Measurements from ENCODE around the gene PIEZO2. TPM values are rescaled to one million over a fixed set of nuclear protein-coding genes. Genes with fewer than 3 reads are reported as not detected.
"Not testable (repeated sequence)": the region's sequence is repeated elsewhere in the genome, so short reads cannot be mapped to it uniquely, and the experiment has no call there.

The PIEZO2 gene
- total RNA-seq, 1 experiment from 2014 or later = not detected

- not testable (repeated sequence) for H3K9ac ChIP-seq (ENCODE audit: low read length); H3K36me3 ChIP-seq (ENCODE audit: insufficient read depth, low read length); H3K79me2 ChIP-seq (ENCODE audit: low read length); H3K9me3 ChIP-seq (ENCODE audit: low read length); H4K20me1 ChIP-seq (ENCODE audit: insufficient read depth, low read depth, low read length); H3K4me3 ChIP-seq (ENCODE audit: low read length); H3K9me2 ChIP-seq (replicated peaks; ENCODE audit: insufficient read depth, low read length); H3K4me2 ChIP-seq (ENCODE audit: low read depth, low read length, poor library complexity, severe bottlenecking); H2AFZ ChIP-seq (ENCODE audit: low read length); DNase-seq; H3K27ac ChIP-seq (ENCODE audit: low read length); H3K27me3 ChIP-seq (ENCODE audit: low read length); H3K4me1 ChIP-seq (ENCODE audit: low read length)
Measured at GRCh38 chr18:10933648-10934047, 215.7 kb downstream of the PIEZO2 start.

- no peaks in the 10 kb centered on the region for H3K36me3 ChIP-seq (ENCODE audit: insufficient read depth, low read length)
- no peak for DNase-seq
- no peaks in the 10 kb centered on the region for H3K27me3 ChIP-seq (ENCODE audit: low read length)
- no peak overlapping the region for H3K9ac ChIP-seq (ENCODE audit: low read length)
- no peak overlapping the region for H3K4me3 ChIP-seq (ENCODE audit: low read length)
- H3K9me2 ChIP-seq (replicated peaks; ENCODE audit: insufficient read depth, low read length) = no peaks in the 10 kb centered on the region
- no peak overlapping the region for H3K27ac ChIP-seq (ENCODE audit: low read length)
- no peak overlapping the region for H2AFZ ChIP-seq (ENCODE audit: low read length)
- no peaks in the 10 kb centered on the region for H3K79me2 ChIP-seq (ENCODE audit: low read length)
- no peaks in the 10 kb centered on the region for H3K4me1 ChIP-seq (ENCODE audit: low read length)
- no peaks in the 10 kb centered on the region for H3K9me3 ChIP-seq (ENCODE audit: low read length)
- H4K20me1 ChIP-seq (ENCODE audit: insufficient read depth, low read depth, low read length) = no peaks in the 10 kb centered on the region
- H3K4me2 ChIP-seq (ENCODE audit: low read depth, low read length, poor library complexity, severe bottlenecking) = no peak overlapping the region
Measured at GRCh38 chr18:10930076-10930475, 219.3 kb downstream of the PIEZO2 start.

- Histone ChIP-seq H3K4me1 (ENCODE audit: low read length) (no peaks in the 10 kb centered on the region), H3K79me2 (ENCODE audit: low read length) (no peaks in the 10 kb centered on the region), H3K27me3 (ENCODE audit: low read length) (no peaks in the 10 kb centered on the region), H4K20me1 (ENCODE audit: insufficient read depth, low read depth, low read length) (no peaks in the 10 kb centered on the region), H3K9ac (ENCODE audit: low read length) (no peak overlapping the region), H3K9me2 (replicated peaks; ENCODE audit: insufficient read depth, low read length) (no peaks in the 10 kb centered on the region), H3K9me3 (ENCODE audit: low read length) (no peaks in the 10 kb centered on the region), H3K27ac (ENCODE audit: low read length) (no peak overlapping the region), H3K4me3 (ENCODE audit: low read length) (no peak overlapping the region), H2AFZ (ENCODE audit: low read length) (no peak overlapping the region), H3K36me3 (ENCODE audit: insufficient read depth, low read length) (no peaks in the 10 kb centered on the region), H3K4me2 (ENCODE audit: low read depth, low read length, poor library complexity, severe bottlenecking) (no peak overlapping the region)
- no peak for DNase-seq
Measured at GRCh38 chr18:10928772-10929373, 220.5 kb downstream of the PIEZO2 start.

- H3K27me3 ChIP-seq (ENCODE audit: low read length) = no peaks in the 10 kb centered on the region
- H3K79me2 ChIP-seq (ENCODE audit: low read length) = no peaks in the 10 kb centered on the region
- no peak overlapping the region for H3K4me2 ChIP-seq (ENCODE audit: low read depth, low read length, poor library complexity, severe bottlenecking)
- H3K4me1 ChIP-seq (ENCODE audit: low read length) = no peaks in the 10 kb centered on the region
- no peak for DNase-seq
- H3K4me3 ChIP-seq (ENCODE audit: low read length) = no peak overlapping the region
- H3K27ac ChIP-seq (ENCODE audit: low read length) = no peak overlapping the region
- no peak overlapping the region for H2AFZ ChIP-seq (ENCODE audit: low read length)
- H3K9me2 ChIP-seq (replicated peaks; ENCODE audit: insufficient read depth, low read length) = no peaks in the 10 kb centered on the region
- H3K36me3 ChIP-seq (ENCODE audit: insufficient read depth, low read length) = no peaks in the 10 kb centered on the region
- H4K20me1 ChIP-seq (ENCODE audit: insufficient read depth, low read depth, low read length) = no peaks in the 10 kb centered on the region
- H3K9me3 ChIP-seq (ENCODE audit: low read length) = no peaks in the 10 kb centered on the region
- H3K9ac ChIP-seq (ENCODE audit: low read length) = no peak overlapping the region
Measured at GRCh38 chr18:10928011-10928771, 221.2 kb downstream of the PIEZO2 start.

- Histone ChIP-seq H3K4me2 (ENCODE audit: low read depth, low read length, poor library complexity, severe bottlenecking) (no peak overlapping the region), H3K27ac (ENCODE audit: low read length) (no peak overlapping the region), H3K4me1 (ENCODE audit: low read length) (no peaks in the 10 kb centered on the region), H2AFZ (ENCODE audit: low read length) (no peak overlapping the region), H3K27me3 (ENCODE audit: low read length) (no peaks in the 10 kb centered on the region), H3K36me3 (ENCODE audit: insufficient read depth, low read length) (no peaks in the 10 kb centered on the region), H3K9ac (ENCODE audit: low read length) (no peak overlapping the region), H3K9me2 (replicated peaks; ENCODE audit: insufficient read depth, low read length) (no peaks in the 10 kb centered on the region), H4K20me1 (ENCODE audit: insufficient read depth, low read depth, low read length) (no peaks in the 10 kb centered on the region), H3K9me3 (ENCODE audit: low read length) (no peaks in the 10 kb centered on the region), H3K4me3 (ENCODE audit: low read length) (no peak overlapping the region), H3K79me2 (ENCODE audit: low read length) (no peaks in the 10 kb centered on the region)
- no peak for DNase-seq
Measured at GRCh38 chr18:10927286-10927992, 221.9 kb downstream of the PIEZO2 start.

- Histone ChIP-seq H3K9me2 (replicated peaks; ENCODE audit: insufficient read depth, low read length) (no peaks in the 10 kb centered on the region), H3K4me2 (ENCODE audit: low read depth, low read length, poor library complexity, severe bottlenecking) (no peak overlapping the region), H3K9ac (ENCODE audit: low read length) (no peak overlapping the region), H3K9me3 (ENCODE audit: low read length) (no peaks in the 10 kb centered on the region), H3K27me3 (ENCODE audit: low read length) (no peaks in the 10 kb centered on the region), H3K36me3 (ENCODE audit: insufficient read depth, low read length) (no peaks in the 10 kb centered on the region), H3K79me2 (ENCODE audit: low read length) (no peaks in the 10 kb centered on the region), H3K27ac (ENCODE audit: low read length) (no peak overlapping the region), H3K4me1 (ENCODE audit: low read length) (no peaks in the 10 kb centered on the region), H4K20me1 (ENCODE audit: insufficient read depth, low read depth, low read length) (no peaks in the 10 kb centered on the region), H3K4me3 (ENCODE audit: low read length) (no peak overlapping the region), H2AFZ (ENCODE audit: low read length) (no peak overlapping the region)
- DNase-seq = no peak
Measured at GRCh38 chr18:10926621-10927161, 222.7 kb downstream of the PIEZO2 start.

- no peak overlapping the region for H2AFZ ChIP-seq (ENCODE audit: low read length)
- no peak overlapping the region for H3K27ac ChIP-seq (ENCODE audit: low read length)
- no peaks in the 10 kb centered on the region for H4K20me1 ChIP-seq (ENCODE audit: insufficient read depth, low read depth, low read length)
- no peaks in the 10 kb centered on the region for H3K27me3 ChIP-seq (ENCODE audit: low read length)
- no peak for DNase-seq
- no peaks in the 10 kb centered on the region for H3K9me2 ChIP-seq (replicated peaks; ENCODE audit: insufficient read depth, low read length)
- H3K4me1 ChIP-seq (ENCODE audit: low read length) = no peaks in the 10 kb centered on the region
- H3K9me3 ChIP-seq (ENCODE audit: low read length) = no peaks in the 10 kb centered on the region
- no peaks in the 10 kb centered on the region for H3K79me2 ChIP-seq (ENCODE audit: low read length)
- no peak overlapping the region for H3K4me2 ChIP-seq (ENCODE audit: low read depth, low read length, poor library complexity, severe bottlenecking)
- H3K36me3 ChIP-seq (ENCODE audit: insufficient read depth, low read length) = no peaks in the 10 kb centered on the region
- no peak overlapping the region for H3K4me3 ChIP-seq (ENCODE audit: low read length)
- H3K9ac ChIP-seq (ENCODE audit: low read length) = no peak overlapping the region
Measured at GRCh38 chr18:10924290-10924689, 225.1 kb downstream of the PIEZO2 start.

- Histone ChIP-seq H3K9me2 (replicated peaks; ENCODE audit: insufficient read depth, low read length) (no peaks in the 10 kb centered on the region), H3K27me3 (ENCODE audit: low read length) (no peaks in the 10 kb centered on the region), H3K4me2 (ENCODE audit: low read depth, low read length, poor library complexity, severe bottlenecking) (no peak overlapping the region), H4K20me1 (ENCODE audit: insufficient read depth, low read depth, low read length) (no peaks in the 10 kb centered on the region), H3K79me2 (ENCODE audit: low read length) (no peaks in the 10 kb centered on the region), H3K36me3 (ENCODE audit: insufficient read depth, low read length) (no peaks in the 10 kb centered on the region), H3K4me3 (ENCODE audit: low read length) (no peak overlapping the region), H3K27ac (ENCODE audit: low read length) (no peak overlapping the region), H2AFZ (ENCODE audit: low read length) (no peak overlapping the region), H3K4me1 (ENCODE audit: low read length) (no peaks in the 10 kb centered on the region), H3K9ac (ENCODE audit: low read length) (no peak overlapping the region), H3K9me3 (ENCODE audit: low read length) (no peaks in the 10 kb centered on the region)
- no peak for DNase-seq
Measured at GRCh38 chr18:10923551-10924070, 225.8 kb downstream of the PIEZO2 start.
